ENCODE data around the gene XPO5. TPM values are rescaled to one million over a fixed set of nuclear protein-coding genes. Genes with fewer than 3 reads are reported as not detected.
A peak's percentile ranks its signal among the peaks of the same experiment; 100 is the strongest.

Gene XPO5
- total and polyA plus RNA-seq, 7 donors, result 12.3 to 40.1 (median 19.2) TPM

DNA sequence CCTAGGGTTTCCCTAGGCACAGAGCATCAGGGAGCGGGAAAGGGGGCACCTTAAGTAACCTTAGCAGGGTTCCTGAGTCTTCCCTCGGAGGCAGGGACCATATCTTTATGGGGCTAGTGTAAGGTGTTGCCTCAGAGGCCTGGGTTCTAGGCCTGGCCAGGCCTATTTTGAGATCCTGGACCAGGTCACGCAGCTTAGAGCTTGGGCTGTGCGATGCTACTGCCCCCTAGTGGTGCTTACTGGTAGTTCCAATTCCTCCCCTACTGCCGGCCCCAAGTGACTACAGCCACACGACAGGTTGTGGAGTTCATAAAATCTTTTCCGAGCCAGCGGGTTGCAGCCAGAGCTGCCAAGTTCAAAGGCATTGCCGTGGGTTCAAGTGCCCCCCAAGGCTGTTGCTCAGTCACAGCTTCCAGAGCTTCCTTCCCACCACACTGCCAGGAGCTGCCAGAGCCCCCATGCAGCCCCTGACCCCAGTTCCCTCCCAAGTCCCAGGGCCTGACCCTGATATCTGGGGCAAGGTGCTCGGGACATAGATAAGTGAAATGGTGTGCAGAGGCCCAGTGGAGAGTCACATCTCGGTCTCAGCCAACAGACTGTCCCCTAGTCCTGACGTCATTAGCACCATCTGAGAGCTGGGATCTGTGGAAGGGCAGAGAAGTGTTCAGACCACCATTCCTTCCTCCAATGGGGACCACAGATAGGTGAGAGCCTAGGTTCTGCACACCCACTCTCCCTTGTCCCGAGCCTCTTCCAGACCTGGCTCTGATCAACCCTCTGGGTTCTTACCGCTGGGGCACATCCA is 69.0 kb downstream of the XPO5 start:
- no peak overlapping the region for H3K27ac ChIP-seq
- no peaks in the 10 kb centered on the region for H3K9me3 ChIP-seq
- H3K36me3 ChIP-seq (ENCODE audit: insufficient read depth in 1 of 2, low read depth in 1 of 2), result peaks cover 0 to 57% of the 10 kb centered on the region in 2 donors
- DNase-seq, result peak; percentile 70 to 82
- H3K4me1 ChIP-seq, result peaks cover 8% of the 10 kb centered on the region
- TF ChIP-seq, protein P1, sequence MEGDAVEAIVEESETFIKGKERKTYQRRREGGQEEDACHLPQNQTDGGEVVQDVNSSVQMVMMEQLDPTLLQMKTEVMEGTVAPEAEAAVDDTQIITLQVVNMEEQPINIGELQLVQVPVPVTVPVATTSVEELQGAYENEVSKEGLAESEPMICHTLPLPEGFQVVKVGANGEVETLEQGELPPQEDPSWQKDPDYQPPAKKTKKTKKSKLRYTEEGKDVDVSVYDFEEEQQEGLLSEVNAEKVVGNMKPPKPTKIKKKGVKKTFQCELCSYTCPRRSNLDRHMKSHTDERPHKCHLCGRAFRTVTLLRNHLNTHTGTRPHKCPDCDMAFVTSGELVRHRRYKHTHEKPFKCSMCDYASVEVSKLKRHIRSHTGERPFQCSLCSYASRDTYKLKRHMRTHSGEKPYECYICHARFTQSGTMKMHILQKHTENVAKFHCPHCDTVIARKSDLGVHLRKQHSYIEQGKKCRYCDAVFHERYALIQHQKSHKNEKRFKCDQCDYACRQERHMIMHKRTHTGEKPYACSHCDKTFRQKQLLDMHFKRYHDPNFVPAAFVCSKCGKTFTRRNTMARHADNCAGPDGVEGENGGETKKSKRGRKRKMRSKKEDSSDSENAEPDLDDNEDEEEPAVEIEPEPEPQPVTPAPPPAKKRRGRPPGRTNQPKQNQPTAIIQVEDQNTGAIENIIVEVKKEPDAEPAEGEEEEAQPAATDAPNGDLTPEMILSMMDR (IDR thresholded peaks at IDR 0.05), result peak; percentile 97
- H3K4me3 ChIP-seq, result no peak overlapping the region
- H3K27me3 ChIP-seq (ENCODE audit: insufficient read depth in 3 of 3, low read length in 2 of 3), result peaks cover 0 to 9% (median 0%) of the 10 kb centered on the region in 3 donors
- ATAC-seq, result peak; percentile 71 to 78 (median 77)
- whole genome bisulfite sequencing, 3 donors, result 23 to 27% (median 26%) methylated on average over 14 of the region's 14 CpGs
- intact Hi-C loops (cut with DNase I), result loop anchor here (1.0 to 2.0 kb wide), 3 partner anchors 52 to 122 kb away; partner anchors contain the start of gene DLK2 (in 1 of the 2)

DNA sequence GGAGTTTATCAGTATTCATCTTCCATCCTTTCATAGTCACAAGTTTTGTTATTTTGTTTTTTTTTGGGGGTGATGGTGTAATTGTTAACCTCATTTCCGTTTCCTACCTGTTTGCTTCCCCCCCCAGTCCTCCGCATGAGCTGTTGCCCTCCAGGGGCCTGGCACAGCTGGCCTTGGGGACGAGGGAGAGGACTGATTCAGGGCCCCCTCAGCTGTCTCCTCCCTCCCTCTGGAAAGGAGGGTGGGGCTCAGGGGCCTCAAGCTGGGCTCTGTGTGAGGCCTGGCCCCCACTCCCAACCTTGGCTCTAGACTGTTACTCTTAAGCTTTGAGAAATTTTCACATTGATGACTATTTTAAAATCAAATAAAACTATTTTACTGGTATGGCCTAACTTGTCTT is 69.7 kb downstream of the XPO5 start:
- intact Hi-C loops (cut with DNase I), result loop anchor here (1.0 to 2.0 kb wide), 3 partner anchors 51 to 121 kb away; partner anchors contain the start of gene DLK2 (in 1 of the 2)
- Histone ChIP-seq H3K36me3 (ENCODE audit: insufficient read depth in 1 of 2, low read depth in 1 of 2) (peaks cover 0 to 53% of the 10 kb centered on the region in 2 donors), H3K27ac (no peak overlapping the region), H3K4me1 (peaks cover 8% of the 10 kb centered on the region), H3K9me3 (no peaks in the 10 kb centered on the region), H3K4me3 (no peak overlapping the region), H3K27me3 (ENCODE audit: insufficient read depth in 3 of 3, low read length in 2 of 3) (peaks cover 0 to 9% (median 0%) of the 10 kb centered on the region in 3 donors)
- TF ChIP-seq, protein P1 (IDR thresholded peaks at IDR 0.05), result no peak
- ATAC-seq, result no peak
- WGBS, 3 donors, result 65 to 67% (median 66%) methylated on average over 3 of the region's 3 CpGs
- DNase-seq, result no peak

DNA sequence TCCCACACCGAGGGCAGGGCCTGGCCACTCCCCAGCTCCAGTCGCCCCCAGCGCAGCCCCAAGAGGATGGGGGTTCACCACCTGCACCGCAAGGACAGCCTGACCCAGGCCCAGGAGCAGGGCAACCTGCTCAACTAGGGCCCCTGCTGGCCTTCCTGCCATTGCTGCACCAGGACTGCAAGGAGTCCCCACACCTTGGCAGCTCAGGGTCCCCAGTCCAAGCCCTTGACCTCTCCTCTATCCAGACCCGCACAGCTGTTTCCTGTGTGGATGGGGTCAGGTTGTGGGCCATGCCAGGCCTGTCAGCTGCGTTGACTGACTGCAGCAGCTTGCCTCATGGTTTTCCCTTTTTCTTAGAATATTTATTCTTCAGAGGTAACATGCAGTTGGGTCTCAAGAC is 70.1 kb downstream of the XPO5 start:
- no peak for ATAC-seq
- H3K27ac ChIP-seq, result no peak overlapping the region
- WGBS, 3 donors, result 51 to 61% (median 57%) methylated on average over 6 of the region's 6 CpGs
- peaks cover 7% of the 10 kb centered on the region for H3K4me1 ChIP-seq
- TF ChIP-seq, protein P1 (IDR thresholded peaks at IDR 0.05), result no peak
- no peak for DNase-seq
- intact Hi-C loops (cut with DNase I), result loop anchor here (1.0 to 2.0 kb wide), 3 partner anchors 51 to 120 kb away; partner anchors contain the start of gene DLK2 (in 1 of the 2)
- no peaks in the 10 kb centered on the region for H3K9me3 ChIP-seq
- no peak overlapping the region for H3K4me3 ChIP-seq
- H3K27me3 ChIP-seq (ENCODE audit: insufficient read depth in 3 of 3, low read length in 2 of 3), result peaks cover 0 to 9% (median 0%) of the 10 kb centered on the region in 3 donors
- H3K36me3 ChIP-seq (ENCODE audit: insufficient read depth in 1 of 2, low read depth in 1 of 2), result peaks cover 0 to 53% of the 10 kb centered on the region in 2 donors

- 83 to 90% (median 85%) methylated on average over 23 to 26 of the region's 26 CpGs for WGBS, 3 donors
Observed at GRCh38 chr6:43504756-43505593, 70.9 kb downstream of the XPO5 start.

More at GRCh38 chr6:43504756-43505593, 70.9 kb downstream of the XPO5 start:
- H3K27me3 ChIP-seq (ENCODE audit: insufficient read depth in 3 of 3, low read length in 2 of 3), result peaks cover 0 to 9% (median 0%) of the 10 kb centered on the region in 3 donors
- H3K4me3 ChIP-seq, result no peak overlapping the region
- peaks cover 0 to 59% of the 10 kb centered on the region in 2 donors for H3K36me3 ChIP-seq (ENCODE audit: insufficient read depth in 1 of 2, low read depth in 1 of 2)
- H3K27ac ChIP-seq, result no peak overlapping the region
- peaks cover 3% of the 10 kb centered on the region for H3K4me1 ChIP-seq
- intact Hi-C loops (cut with DNase I), result no loop called here
- H3K9me3 ChIP-seq, result no peaks in the 10 kb centered on the region
- DNase-seq, result peak in 1 of 2 donors; percentile 43
- TF ChIP-seq, protein P1 (IDR thresholded peaks at IDR 0.05), result no peak
- no peak for ATAC-seq
